Loucy (cell line): ENCODE data around the gene KIF1C.

Experiments used
- H2AFZ ChIP-seq: fragments of 200-600 bp; sonication (generic); 2 replicates; pipeline ENCODE4 v1.6.0; 2016; ENCODE audit warnings: antibody characterized with exemption, mild to moderate bottlenecking, low read length, moderate library complexity
- H3F3A ChIP-seq: fragments of 200-600 bp; 2 replicates; pipeline ENCODE4 v1.6.0; 2016; ENCODE audit warnings: antibody characterized with exemption, low read depth, mild to moderate bottlenecking
- H3K27me3 ChIP-seq: fragments of 200-600 bp; sonication (generic); 2 replicates; pipeline ENCODE4 v1.6.1; 2014; ENCODE audit warnings: low read length, mild to moderate bottlenecking; ENCODE audit not compliant: insufficient read depth, poor library complexity, severe bottlenecking
- H3K36me3 ChIP-seq: fragments of 200-600 bp; sonication (generic); 2 replicates; pipeline ENCODE4 v1.6.1; 2016; ENCODE audit warnings: low read length; ENCODE audit not compliant: insufficient read depth
- H3K4me1 ChIP-seq: fragments of 200-600 bp; sonication (generic); 2 replicates; pipeline ENCODE4 v1.5.1; 2014; ENCODE audit warnings: low read length, mild to moderate bottlenecking; ENCODE audit not compliant: insufficient read depth, poor library complexity, severe bottlenecking
- H3K4me2 ChIP-seq: fragments of 200-600 bp; sonication (generic); 2 replicates; pipeline ENCODE4 v1.6.0; 2014; ENCODE audit warnings: antibody characterized with exemption, low read length, low read depth, mild to moderate bottlenecking; ENCODE audit not compliant: poor library complexity, severe bottlenecking
- H3K4me3 ChIP-seq: fragments of 200-600 bp; sonication (generic); 2 replicates; pipeline ENCODE4 v1.5.1; 2014; ENCODE audit warnings: low read length, mild to moderate bottlenecking, mixed read lengths; ENCODE audit not compliant: poor library complexity, severe bottlenecking
- H3K79me2 ChIP-seq: fragments of 200-600 bp; sonication (generic); 2 replicates; pipeline ENCODE4 v1.6.1; 2014; ENCODE audit warnings: low read length; ENCODE audit not compliant: insufficient read depth
- H3K9ac ChIP-seq: fragments of 200-600 bp; sonication (generic); 2 replicates; pipeline ENCODE4 v1.6.0; 2014; ENCODE audit warnings: mild to moderate bottlenecking, low read depth, low read length, moderate library complexity; ENCODE audit not compliant: poor library complexity, severe bottlenecking
- H3K9me2 ChIP-seq: fragments of 200-600 bp; sonication (generic); replicated peaks from 2 replicates; pipeline ENCODE4 v1.6.1; 2016; ENCODE audit warnings: low read depth, low read length, mixed read lengths
- H3K9me3 ChIP-seq: fragments of 200-600 bp; sonication (generic); 2 replicates; pipeline ENCODE4 v1.6.1; 2014; ENCODE audit warnings: mild to moderate bottlenecking, antibody characterized with exemption, low read length, low read depth; ENCODE audit not compliant: insufficient read depth
- H4K20me1 ChIP-seq: fragments of 200-600 bp; sonication (generic); 2 replicates; pipeline ENCODE4 v1.6.0; 2014; ENCODE audit warnings: antibody characterized with exemption, low read length, mild to moderate bottlenecking; ENCODE audit not compliant: insufficient read depth, poor library complexity, severe bottlenecking
- CTCF ChIP-seq: fragments of 200-600 bp; sonication (generic); conservative IDR thresholded peaks from 2 replicates; pipeline ENCODE4 v1.5.1; 2014; ENCODE audit warnings: mild to moderate bottlenecking, antibody characterized with exemption, low read length
- EZH2phosphoT487 ChIP-seq: fragments of 200-600 bp; IDR thresholded peaks from 2 replicates; pipeline ENCODE4 v1.6.1; 2018; ENCODE audit warnings: antibody characterized with exemption, mild to moderate bottlenecking, moderate library complexity, borderline replicate concordance

Gene KIF1C

GRCh38 chr17:5023588-5024147 is 25.9 kb downstream of the KIF1C start:
- no peaks in the 10 kb centered on the region for H3K79me2 ChIP-seq
- H3K9me2 ChIP-seq, result no peaks in the 10 kb centered on the region
- no peak for TF ChIP-seq CTCF
- TF ChIP-seq EZH2phosphoT487, result no peak
- peaks cover 7% of the 10 kb centered on the region; the same call in 1 of the 2 replicates for H3K36me3 ChIP-seq
- H3F3A ChIP-seq, result no peaks in the 10 kb centered on the region
- H4K20me1 ChIP-seq, result no peaks in the 10 kb centered on the region
- H3K27me3 ChIP-seq, result no peaks in the 10 kb centered on the region
- no peaks in the 10 kb centered on the region for H3K4me1 ChIP-seq
- H3K4me3 ChIP-seq, result no peak overlapping the region
- no peak overlapping the region for H3K9ac ChIP-seq
- no peak overlapping the region for H3K4me2 ChIP-seq
- no peaks in the 10 kb centered on the region for H3K9me3 ChIP-seq
- no peak overlapping the region for H2AFZ ChIP-seq

GRCh38 chr17:5024604-5025003 is 26.9 kb downstream of the KIF1C start:
- Histone ChIP-seq H2AFZ (no peak overlapping the region), H3K4me2 (no peak overlapping the region), H4K20me1 (no peaks in the 10 kb centered on the region), H3K79me2 (no peaks in the 10 kb centered on the region), H3K4me3 (no peak overlapping the region), H3K36me3 (peaks cover 7% of the 10 kb centered on the region; the same call in 1 of the 2 replicates), H3K9ac (no peak overlapping the region), H3K9me2 (no peaks in the 10 kb centered on the region), H3K9me3 (no peaks in the 10 kb centered on the region), H3K27me3 (no peaks in the 10 kb centered on the region), H3K4me1 (no peaks in the 10 kb centered on the region), H3F3A (no peaks in the 10 kb centered on the region)
- TF ChIP-seq CTCF (no peak), EZH2phosphoT487 (no peak)

GRCh38 chr17:5027299-5027698 is 29.5 kb downstream of the KIF1C start:
- no peaks in the 10 kb centered on the region for H4K20me1 ChIP-seq
- peaks cover under 1% of the 10 kb centered on the region; the same call in 1 of the 2 replicates for H3K36me3 ChIP-seq
- no peaks in the 10 kb centered on the region for H3K79me2 ChIP-seq
- H3K4me1 ChIP-seq, result no peaks in the 10 kb centered on the region
- no peak overlapping the region for H3K4me3 ChIP-seq
- H3K9ac ChIP-seq, result no peak overlapping the region
- H3F3A ChIP-seq, result no peaks in the 10 kb centered on the region
- TF ChIP-seq EZH2phosphoT487 (no peak), CTCF (no peak)
- H3K27me3 ChIP-seq, result no peaks in the 10 kb centered on the region
- no peak overlapping the region for H3K4me2 ChIP-seq
- no peak overlapping the region for H2AFZ ChIP-seq
- no peaks in the 10 kb centered on the region for H3K9me2 ChIP-seq
- H3K9me3 ChIP-seq, result no peaks in the 10 kb centered on the region
